DOHH2 (cell line): ENCODE measurements around the gene STUB1.

Source experiments
- H3F3A ChIP-seq: fragments of 200-600 bp; sonication (generic), shearing (Covaris generic); 2 replicates; pipeline ENCODE4 v1.6.0; 2016; ENCODE audit warnings: antibody characterized with exemption, mild to moderate bottlenecking; ENCODE audit not compliant: control insufficient read depth, insufficient read depth
- H3K27ac ChIP-seq: fragments of 200-600 bp; sonication (generic); 2 replicates; pipeline ENCODE4 v1.5.1; 2014; ENCODE audit warnings: low read depth, mild to moderate bottlenecking, low read length, moderate library complexity
- H3K27me3 ChIP-seq: fragments of 200-600 bp; sonication (generic); 2 replicates; pipeline ENCODE4 v1.6.1; 2014; ENCODE audit warnings: mild to moderate bottlenecking, low read length, mixed read lengths; ENCODE audit not compliant: control insufficient read depth
- H3K36me3 ChIP-seq: fragments of 200-600 bp; sonication (generic); 2 replicates; pipeline ENCODE4 v1.6.1; 2014; ENCODE audit warnings: mild to moderate bottlenecking, low read length, moderate library complexity, mixed read lengths; ENCODE audit not compliant: control insufficient read depth
- H3K4me1 ChIP-seq: fragments of 200-600 bp; sonication (generic); 2 replicates; pipeline ENCODE4 v1.6.1; 2014; ENCODE audit warnings: mild to moderate bottlenecking, low read length, mixed read lengths; ENCODE audit not compliant: control insufficient read depth
- H3K4me2 ChIP-seq: fragments of 200-600 bp; sonication (generic); 2 replicates; pipeline ENCODE4 v1.6.0; 2014; ENCODE audit warnings: mild to moderate bottlenecking, low read length, moderate library complexity
- H3K4me3 ChIP-seq: fragments of 200-600 bp; sonication (generic); 2 replicates; pipeline ENCODE4 v1.5.1; 2014; ENCODE audit warnings: mild to moderate bottlenecking, low read length, mixed read lengths
- H3K79me2 ChIP-seq: fragments of 200-600 bp; sonication (generic); 2 replicates; pipeline ENCODE4 v1.6.1; 2014; ENCODE audit warnings: mild to moderate bottlenecking, low read length, mixed read lengths; ENCODE audit not compliant: control insufficient read depth
- H3K9me2 ChIP-seq: fragments of 200-600 bp; sonication (generic); replicated peaks from 2 replicates; pipeline ENCODE4 v1.6.1; 2014; ENCODE audit warnings: mild to moderate bottlenecking, low read length, mixed read lengths; ENCODE audit not compliant: control insufficient read depth
- H3K9me3 ChIP-seq: fragments of 200-600 bp; sonication (generic); 2 replicates; pipeline ENCODE4 v1.6.1; 2014; ENCODE audit warnings: antibody characterized with exemption, low read length, mixed read lengths; ENCODE audit not compliant: control insufficient read depth, insufficient read depth
- H4K20me1 ChIP-seq: fragments of 200-600 bp; sonication (generic); 2 replicates; pipeline ENCODE4 v1.6.0; 2014; ENCODE audit warnings: low read depth, mild to moderate bottlenecking, antibody characterized with exemption, low read length, moderate library complexity; ENCODE audit not compliant: control insufficient read depth, insufficient read depth
- EZH2phosphoT487 ChIP-seq: fragments of 200-600 bp; sonication (generic); IDR thresholded peaks from 2 replicates; pipeline ENCODE4 v1.6.1; 2017; ENCODE audit warnings: borderline replicate concordance, mild to moderate bottlenecking, antibody characterized with exemption, low read length, moderate library complexity, mixed read lengths
- TF ChIP-seq, protein P1 (sequence below): fragments of 200-600 bp; sonication (generic); IDR thresholded peaks from one replicate; pipeline ENCODE4 v1.5.1; 2014; ENCODE audit warnings: antibody characterized with exemption, mild to moderate bottlenecking, low read depth, low read length; ENCODE audit not compliant: poor library complexity, severe bottlenecking

Gene STUB1

DNA sequence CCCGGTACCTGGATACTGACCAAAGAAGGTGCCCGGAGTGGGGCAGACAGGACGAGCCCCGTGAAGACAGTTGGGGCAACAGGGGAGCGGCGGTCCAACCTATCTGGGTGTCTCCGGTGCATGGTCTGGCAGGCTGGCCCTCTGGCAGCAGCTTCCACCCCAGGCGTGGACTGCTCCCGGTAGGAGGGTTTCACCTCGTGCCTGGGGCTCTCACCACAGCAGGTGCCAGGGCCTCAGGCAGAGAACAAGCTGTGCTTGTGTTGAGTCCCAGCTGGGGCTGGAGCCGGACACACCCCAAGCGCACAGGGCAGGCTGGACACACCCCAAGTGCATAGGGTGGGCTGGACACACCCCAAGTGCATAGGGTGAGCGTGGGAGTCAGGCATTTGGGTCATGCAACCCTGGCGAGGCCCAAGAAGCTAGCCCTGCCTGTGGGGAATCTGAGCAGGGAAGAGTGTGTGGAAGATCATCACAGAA, 26.9 kb downstream of the STUB1 start:
- Histone ChIP-seq H3K27ac (no peak overlapping the region), H3K36me3 (no peaks in the 10 kb centered on the region), H3K79me2 (no peaks in the 10 kb centered on the region), H3K9me3 (no peaks in the 10 kb centered on the region), H3K4me3 (no peak overlapping the region), H3K4me1 (peaks cover 4% of the 10 kb centered on the region; the same call in 1 of the 2 replicates), H3K27me3 (peaks cover 66% of the 10 kb centered on the region), H3F3A (no peaks in the 10 kb centered on the region), H3K9me2 (no peaks in the 10 kb centered on the region), H4K20me1 (0 out of 2 replicates have a peak, but pooled peaks cover 4% of the 10 kb centered on the region), H3K4me2 (no peak overlapping the region)
- TF ChIP-seq, protein P1, sequence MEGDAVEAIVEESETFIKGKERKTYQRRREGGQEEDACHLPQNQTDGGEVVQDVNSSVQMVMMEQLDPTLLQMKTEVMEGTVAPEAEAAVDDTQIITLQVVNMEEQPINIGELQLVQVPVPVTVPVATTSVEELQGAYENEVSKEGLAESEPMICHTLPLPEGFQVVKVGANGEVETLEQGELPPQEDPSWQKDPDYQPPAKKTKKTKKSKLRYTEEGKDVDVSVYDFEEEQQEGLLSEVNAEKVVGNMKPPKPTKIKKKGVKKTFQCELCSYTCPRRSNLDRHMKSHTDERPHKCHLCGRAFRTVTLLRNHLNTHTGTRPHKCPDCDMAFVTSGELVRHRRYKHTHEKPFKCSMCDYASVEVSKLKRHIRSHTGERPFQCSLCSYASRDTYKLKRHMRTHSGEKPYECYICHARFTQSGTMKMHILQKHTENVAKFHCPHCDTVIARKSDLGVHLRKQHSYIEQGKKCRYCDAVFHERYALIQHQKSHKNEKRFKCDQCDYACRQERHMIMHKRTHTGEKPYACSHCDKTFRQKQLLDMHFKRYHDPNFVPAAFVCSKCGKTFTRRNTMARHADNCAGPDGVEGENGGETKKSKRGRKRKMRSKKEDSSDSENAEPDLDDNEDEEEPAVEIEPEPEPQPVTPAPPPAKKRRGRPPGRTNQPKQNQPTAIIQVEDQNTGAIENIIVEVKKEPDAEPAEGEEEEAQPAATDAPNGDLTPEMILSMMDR, result no peak
- no peak for TF ChIP-seq EZH2phosphoT487

- Histone ChIP-seq H3K36me3 (no peaks in the 10 kb centered on the region), H3K9me2 (no peaks in the 10 kb centered on the region), H3K9me3 (no peaks in the 10 kb centered on the region), H3F3A (0 out of 2 replicates have a peak, but pooled peaks cover 2% of the 10 kb centered on the region), H4K20me1 (0 out of 2 replicates have a peak, but pooled peaks cover 4% of the 10 kb centered on the region), H3K27ac (no peak overlapping the region), H3K4me3 (no peak overlapping the region), H3K79me2 (no peaks in the 10 kb centered on the region), H3K27me3 (peaks cover 57% of the 10 kb centered on the region), H3K4me2 (no peak overlapping the region), H3K4me1 (peaks cover 4% of the 10 kb centered on the region; the same call in 1 of the 2 replicates)
- TF ChIP-seq EZH2phosphoT487, result no peak
- TF ChIP-seq, protein P1, result no peak
Measured at GRCh38 chr16:708019-708418, 27.8 kb downstream of the STUB1 start.

- H4K20me1 ChIP-seq, result 0 out of 2 replicates have a peak, but pooled peaks cover 4% of the 10 kb centered on the region
- TF ChIP-seq, protein P1, result no peak
- no peak for TF ChIP-seq EZH2phosphoT487
- H3F3A ChIP-seq, result 0 out of 2 replicates have a peak, but pooled peaks cover 2% of the 10 kb centered on the region
- peaks cover 4% of the 10 kb centered on the region for H3K4me1 ChIP-seq
- no peak overlapping the region for H3K4me2 ChIP-seq
- no peak overlapping the region for H3K27ac ChIP-seq
- no peaks in the 10 kb centered on the region for H3K36me3 ChIP-seq
- H3K27me3 ChIP-seq, result peaks cover 49% of the 10 kb centered on the region
- H3K9me3 ChIP-seq, result no peaks in the 10 kb centered on the region
- no peak overlapping the region for H3K4me3 ChIP-seq
- no peaks in the 10 kb centered on the region for H3K9me2 ChIP-seq
- H3K79me2 ChIP-seq, result no peaks in the 10 kb centered on the region
Measured at GRCh38 chr16:708959-709358, 28.7 kb downstream of the STUB1 start.
